K562 (cell line): ENCODE results near the gene CMSS1.

Source experiments
- ARHGAP35 ChIP-seq: fragments of 450-650 bp; IDR thresholded peaks from 2 replicates; pipeline ENCODE4 v1.6.1; 2018; ENCODE audit not compliant: partially characterized antibody
- ARID1B ChIP-seq: fragments of 450-650 bp; IDR thresholded peaks from 2 replicates; pipeline ENCODE4 v1.6.1; 2016; ENCODE audit warnings: antibody characterized with exemption, mild to moderate bottlenecking, inconsistent platforms
- HNRNPK ChIP-seq: fragments of 200-400 bp; formaldehyde crosslinking; IDR thresholded peaks from one replicate; pipeline ENCODE4 v1.6.1; 2018; ENCODE audit warnings: mild to moderate bottlenecking, low read depth, low read length; ENCODE audit not compliant: poor library complexity, severe bottlenecking
- KHSRP ChIP-seq: fragments of 450-650 bp; IDR thresholded peaks from 2 replicates; pipeline ENCODE4 v1.6.1; 2017
- ZFP36 ChIP-seq: fragments of 150-350 bp; IDR thresholded peaks from 2 replicates; pipeline ENCODE4 v1.6.1; 2018; ENCODE audit warnings: low read length, low read depth; ENCODE audit not compliant: partially characterized antibody
- ZNF589 ChIP-seq: fragments of 200-800 bp; sonication (Bioruptor generic); IDR thresholded peaks from 2 replicates; pipeline ENCODE4 v1.6.1; 2016; ENCODE audit warnings: low read depth, missing genetic modification characterization, missing compliant biosample characterization
- ZNF76 ChIP-seq: fragments of 250-450 bp; sonication (Bioruptor Pico); IDR thresholded peaks from 2 replicates; pipeline ENCODE4 v1.4.0; 2020; ENCODE audit warnings: mild to moderate bottlenecking, moderate library complexity, borderline replicate concordance
- TF ChIP-seq, protein P1 (sequence below): sonication (generic); formaldehyde crosslinking; IDR thresholded peaks from 2 replicates; pipeline ENCODE4 v1.8.0; 2022; ENCODE audit warnings: missing genetic modification reagents, mild to moderate bottlenecking, borderline replicate concordance
- TF ChIP-seq, protein P2 (sequence below), 2 experiments: fragments of 450-650 bp in 1 of 2; sonication (generic) in 1 of 2; formaldehyde crosslinking in 1 of 2; IDR thresholded peaks; 2 replicates each; pipeline versions ENCODE4 v1.7.1 to v1.9.0; 2016 to 2022; ENCODE audit warnings: inconsistent platforms in 1 of 2, mild to moderate bottlenecking in 1 of 2, missing genetic modification reagents in 1 of 2

DNA sequence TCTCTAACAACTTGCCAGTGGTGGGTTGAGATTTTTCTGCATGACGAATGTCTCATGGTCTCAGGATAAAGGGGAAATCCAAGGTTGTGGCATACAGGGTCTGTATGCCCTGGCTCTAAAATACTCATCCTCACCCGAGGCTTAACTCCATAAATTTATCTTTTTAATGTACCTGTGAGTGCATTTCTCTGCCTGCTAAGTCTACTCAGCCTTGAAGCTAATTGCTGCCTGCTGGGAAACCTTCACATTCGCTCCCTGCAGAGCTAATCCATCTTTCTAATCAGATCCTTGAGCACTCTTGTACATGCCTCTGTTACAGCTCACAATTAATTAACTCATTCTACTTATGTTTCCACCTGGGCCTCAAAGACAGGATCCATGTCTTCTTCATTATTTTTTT is 93.8 kb downstream of the CMSS1 start:
- TF ChIP-seq ARID1B, result no peak
- no peak for TF ChIP-seq ZFP36
- TF ChIP-seq ARHGAP35, result no peak
- no peak for TF ChIP-seq ZNF76 (CRISPR knock-in tag)
- no peak for TF ChIP-seq HNRNPK
- no peak for TF ChIP-seq KHSRP
- TF ChIP-seq ZNF589 (CRISPR knock-in tag), result no peak
- TF ChIP-seq, protein P1, sequence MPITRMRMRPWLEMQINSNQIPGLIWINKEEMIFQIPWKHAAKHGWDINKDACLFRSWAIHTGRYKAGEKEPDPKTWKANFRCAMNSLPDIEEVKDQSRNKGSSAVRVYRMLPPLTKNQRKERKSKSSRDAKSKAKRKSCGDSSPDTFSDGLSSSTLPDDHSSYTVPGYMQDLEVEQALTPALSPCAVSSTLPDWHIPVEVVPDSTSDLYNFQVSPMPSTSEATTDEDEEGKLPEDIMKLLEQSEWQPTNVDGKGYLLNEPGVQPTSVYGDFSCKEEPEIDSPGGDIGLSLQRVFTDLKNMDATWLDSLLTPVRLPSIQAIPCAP (CRISPR knock-in tag), result no peak
- TF ChIP-seq, protein P2, sequence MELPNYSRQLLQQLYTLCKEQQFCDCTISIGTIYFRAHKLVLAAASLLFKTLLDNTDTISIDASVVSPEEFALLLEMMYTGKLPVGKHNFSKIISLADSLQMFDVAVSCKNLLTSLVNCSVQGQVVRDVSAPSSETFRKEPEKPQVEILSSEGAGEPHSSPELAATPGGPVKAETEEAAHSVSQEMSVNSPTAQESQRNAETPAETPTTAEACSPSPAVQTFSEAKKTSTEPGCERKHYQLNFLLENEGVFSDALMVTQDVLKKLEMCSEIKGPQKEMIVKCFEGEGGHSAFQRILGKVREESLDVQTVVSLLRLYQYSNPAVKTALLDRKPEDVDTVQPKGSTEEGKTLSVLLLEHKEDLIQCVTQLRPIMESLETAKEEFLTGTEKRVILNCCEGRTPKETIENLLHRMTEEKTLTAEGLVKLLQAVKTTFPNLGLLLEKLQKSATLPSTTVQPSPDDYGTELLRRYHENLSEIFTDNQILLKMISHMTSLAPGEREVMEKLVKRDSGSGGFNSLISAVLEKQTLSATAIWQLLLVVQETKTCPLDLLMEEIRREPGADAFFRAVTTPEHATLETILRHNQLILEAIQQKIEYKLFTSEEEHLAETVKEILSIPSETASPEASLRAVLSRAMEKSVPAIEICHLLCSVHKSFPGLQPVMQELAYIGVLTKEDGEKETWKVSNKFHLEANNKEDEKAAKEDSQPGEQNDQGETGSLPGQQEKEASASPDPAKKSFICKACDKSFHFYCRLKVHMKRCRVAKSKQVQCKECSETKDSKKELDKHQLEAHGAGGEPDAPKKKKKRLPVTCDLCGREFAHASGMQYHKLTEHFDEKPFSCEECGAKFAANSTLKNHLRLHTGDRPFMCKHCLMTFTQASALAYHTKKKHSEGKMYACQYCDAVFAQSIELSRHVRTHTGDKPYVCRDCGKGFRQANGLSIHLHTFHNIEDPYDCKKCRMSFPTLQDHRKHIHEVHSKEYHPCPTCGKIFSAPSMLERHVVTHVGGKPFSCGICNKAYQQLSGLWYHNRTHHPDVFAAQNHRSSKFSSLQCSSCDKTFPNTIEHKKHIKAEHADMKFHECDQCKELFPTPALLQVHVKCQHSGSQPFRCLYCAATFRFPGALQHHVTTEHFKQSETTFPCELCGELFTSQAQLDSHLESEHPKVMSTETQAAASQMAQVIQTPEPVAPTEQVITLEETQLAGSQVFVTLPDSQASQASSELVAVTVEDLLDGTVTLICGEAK (IDR thresholded peaks at IDR 0.05), result no peak
- TF ChIP-seq, protein P2 (CRISPR knock-in tag; IDR thresholded peaks at IDR 0.05), result no peak
